RWPE2 (cell line): ENCODE measurements around the gene ZMYND10.

ENCODE experiments used
- ATAC-seq: fragments of 200-7000 bp; cut with Tn5 transposase; 3 replicates; pipeline ENCODE4 v1.9.1; 2021; ENCODE audit warnings: low read depth
- DNase-seq: peaks from one replicate; pipeline ENCODE4 v3.0.0-alpha.2; 2020; ENCODE audit warnings: low spot score
- H3K27ac ChIP-seq: fragments of 450-650 bp; 2 replicates; pipeline ENCODE4 v1.5.1; 2017; ENCODE audit warnings: mild to moderate bottlenecking; ENCODE audit not compliant: poor library complexity, severe bottlenecking
- H3K27me3 ChIP-seq: fragments of 250-450 bp; sonication (Bioruptor Pico); 2 replicates; pipeline ENCODE4 v1.5.1; 2021; ENCODE audit warnings: mild to moderate bottlenecking, moderate library complexity; ENCODE audit not compliant: insufficient read depth, poor library complexity, severe bottlenecking
- H3K36me3 ChIP-seq: fragments of 250-450 bp; sonication (Bioruptor Pico); 2 replicates; pipeline ENCODE4 v1.5.1; 2020; ENCODE audit warnings: low read depth, mild to moderate bottlenecking, moderate library complexity
- H3K4me1 ChIP-seq: fragments of 250-450 bp; sonication (Bioruptor Pico); 2 replicates; pipeline ENCODE4 v1.5.1; 2021; ENCODE audit warnings: mild to moderate bottlenecking, moderate library complexity; ENCODE audit not compliant: insufficient read depth, poor library complexity, severe bottlenecking
- H3K4me3 ChIP-seq: fragments of 250-450 bp; sonication (Bioruptor Pico); 2 replicates; pipeline ENCODE4 v1.5.1; 2021; ENCODE audit warnings: mild to moderate bottlenecking, moderate library complexity; ENCODE audit not compliant: severe bottlenecking
- H3K9me3 ChIP-seq: fragments of 250-450 bp; sonication (Bioruptor Pico); 2 replicates; pipeline ENCODE4 v1.5.1; 2021; ENCODE audit warnings: mild to moderate bottlenecking, moderate library complexity; ENCODE audit not compliant: severe bottlenecking
- CTCF ChIP-seq: fragments of 450-650 bp; IDR thresholded peaks from one replicate; pipeline ENCODE4 v1.5.1; 2017; ENCODE audit warnings: mild to moderate bottlenecking, moderate library complexity; ENCODE audit not compliant: poor library complexity, severe bottlenecking

ZMYND10 gene

GRCh38 chr3:50322386-50323091, 23.0 kb downstream of the ZMYND10 start, which contains the start of gene HYAL2:
Gene HYAL2 (minus strand): TSS chr3:50322745. CDS start chr3:50320489, 2,256 bp downstream.
- TF ChIP-seq CTCF: no peak
- DNase-seq (peak; percentile 52), ATAC-seq (no peak)
- Histone ChIP-seq H3K36me3 (peaks cover 45% of the 10 kb centered on the region), H3K9me3 (no peaks in the 10 kb centered on the region), H3K27me3 (no peaks in the 10 kb centered on the region), H3K27ac (peak within 1 kb of the TSS; percentile 59), H3K4me1 (peaks cover 5% of the 10 kb centered on the region), H3K4me3 (peak within 1 kb of the TSS; percentile 83)

- peak overlapping the region; percentile 59 for H3K27ac ChIP-seq
- ATAC-seq: no peak
Observed at GRCh38 chr3:50322115-50322385, 23.5 kb downstream of the ZMYND10 start.

GRCh38 chr3:50321336-50322114, 24.0 kb downstream of the ZMYND10 start:
- TF ChIP-seq CTCF: peak; percentile 75
- peak; percentile 92 for DNase-seq
- Histone ChIP-seq H3K36me3 (peaks cover 42% of the 10 kb centered on the region), H3K9me3 (no peaks in the 10 kb centered on the region), H3K4me3 (peak overlapping the region; percentile 83), H3K27ac (peak overlapping the region; percentile 59), H3K27me3 (no peaks in the 10 kb centered on the region), H3K4me1 (peaks cover 12% of the 10 kb centered on the region)
- peak; percentile 49 for ATAC-seq

More at GRCh38 chr3:50322115-50322385, 23.5 kb downstream of the ZMYND10 start:
- DNase-seq: peak; percentile 41
- H3K9me3 ChIP-seq: no peaks in the 10 kb centered on the region
- no peak for TF ChIP-seq CTCF
- peak overlapping the region; percentile 83 for H3K4me3 ChIP-seq
- no peaks in the 10 kb centered on the region for H3K27me3 ChIP-seq
- H3K4me1 ChIP-seq: peaks cover 10% of the 10 kb centered on the region
- H3K36me3 ChIP-seq: peaks cover 47% of the 10 kb centered on the region

- ATAC-seq (peak; percentile 17; the same call in 2 of the 3 replicates), DNase-seq (peak; percentile 67)
- H3K36me3 ChIP-seq: peaks cover 39% of the 10 kb centered on the region
- peaks cover 18% of the 10 kb centered on the region for H3K4me1 ChIP-seq
- peak overlapping the region; percentile 59 for H3K27ac ChIP-seq
- peak overlapping the region; percentile 83 for H3K4me3 ChIP-seq
- H3K27me3 ChIP-seq: no peaks in the 10 kb centered on the region
- H3K9me3 ChIP-seq: no peaks in the 10 kb centered on the region
- no peak for TF ChIP-seq CTCF
Observed at GRCh38 chr3:50320853-50321335, 24.6 kb downstream of the ZMYND10 start.
